ENCODE data around the gene FBXW12. TPM values are rescaled to one million over a fixed set of nuclear protein-coding genes. Genes with fewer than 3 reads are reported as not detected.

Gene FBXW12
- total RNA-seq, 4 donors from 2014 or later, result not detected

DNA sequence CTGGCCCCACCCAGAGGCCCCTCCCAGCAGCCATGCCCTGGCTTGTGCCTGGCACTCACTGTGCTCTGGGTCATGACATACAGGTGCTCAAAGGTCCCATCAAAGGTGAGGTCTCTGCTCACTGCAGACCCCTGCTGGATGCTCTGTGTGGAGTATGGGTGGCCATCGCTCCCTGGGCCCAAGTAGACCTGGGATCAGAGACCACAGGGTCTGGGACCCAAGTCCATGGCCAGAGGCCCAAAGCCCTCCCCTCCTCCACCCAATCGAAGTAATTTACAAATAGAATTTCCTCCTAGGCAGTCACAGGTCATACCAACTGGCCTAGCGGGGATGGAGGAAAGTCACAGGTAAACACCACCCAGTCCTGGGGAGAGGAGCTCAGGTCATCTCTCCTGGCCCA, 50.3 kb downstream of the FBXW12 start:
- no peaks in the 10 kb centered on the region for H3K36me3 ChIP-seq
- no peaks in the 10 kb centered on the region for H3K27me3 ChIP-seq
- TF ChIP-seq, protein P1, sequence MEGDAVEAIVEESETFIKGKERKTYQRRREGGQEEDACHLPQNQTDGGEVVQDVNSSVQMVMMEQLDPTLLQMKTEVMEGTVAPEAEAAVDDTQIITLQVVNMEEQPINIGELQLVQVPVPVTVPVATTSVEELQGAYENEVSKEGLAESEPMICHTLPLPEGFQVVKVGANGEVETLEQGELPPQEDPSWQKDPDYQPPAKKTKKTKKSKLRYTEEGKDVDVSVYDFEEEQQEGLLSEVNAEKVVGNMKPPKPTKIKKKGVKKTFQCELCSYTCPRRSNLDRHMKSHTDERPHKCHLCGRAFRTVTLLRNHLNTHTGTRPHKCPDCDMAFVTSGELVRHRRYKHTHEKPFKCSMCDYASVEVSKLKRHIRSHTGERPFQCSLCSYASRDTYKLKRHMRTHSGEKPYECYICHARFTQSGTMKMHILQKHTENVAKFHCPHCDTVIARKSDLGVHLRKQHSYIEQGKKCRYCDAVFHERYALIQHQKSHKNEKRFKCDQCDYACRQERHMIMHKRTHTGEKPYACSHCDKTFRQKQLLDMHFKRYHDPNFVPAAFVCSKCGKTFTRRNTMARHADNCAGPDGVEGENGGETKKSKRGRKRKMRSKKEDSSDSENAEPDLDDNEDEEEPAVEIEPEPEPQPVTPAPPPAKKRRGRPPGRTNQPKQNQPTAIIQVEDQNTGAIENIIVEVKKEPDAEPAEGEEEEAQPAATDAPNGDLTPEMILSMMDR (IDR thresholded peaks at IDR 0.05 in 4 of 5, conservative IDR thresholded peaks at IDR 0.05 in 1 of 5), result no peak
- no peak for TF ChIP-seq POLR2A (IDR thresholded peaks at IDR 0.05)
- in situ Hi-C loops (cut with MboI; ENCODE audit: low sequenced_read_pairs in 4 of 4), result no loop called here
- no peak overlapping the region for H3K4me3 ChIP-seq
- DNase-seq (no peak), ATAC-seq (no peak)
- H3K9me3 ChIP-seq, result no peaks in the 10 kb centered on the region
- H3K27ac ChIP-seq, result no peak overlapping the region
- H3K4me1 ChIP-seq, result peaks cover 0 to 5% of the 10 kb centered on the region in 2 donors
- intact Hi-C loops (cut with DNase I; ENCODE audit: low total_unique reads), result no loop called here

DNA sequence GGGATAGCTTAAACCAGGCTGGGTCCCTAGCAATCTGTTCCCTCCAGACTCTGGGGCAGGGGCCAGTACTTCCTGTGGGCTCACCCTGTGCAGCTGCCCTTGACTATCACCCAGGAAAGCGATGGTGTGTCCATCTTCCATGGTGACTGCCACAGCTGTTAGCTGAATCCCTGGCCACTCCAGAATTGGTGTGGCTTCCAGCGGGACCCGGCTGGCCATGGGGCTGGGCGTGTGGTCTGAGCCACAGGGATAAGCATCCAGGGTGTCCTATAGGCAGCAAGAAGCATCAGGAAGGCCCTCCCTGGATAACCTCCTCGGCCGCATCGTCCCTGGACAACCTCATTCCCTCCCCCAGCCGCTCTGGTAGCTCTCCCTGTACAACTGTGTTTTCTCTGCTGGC, 50.7 kb downstream of the FBXW12 start:
- H3K9me3 ChIP-seq, result no peaks in the 10 kb centered on the region
- intact Hi-C loops (cut with DNase I; ENCODE audit: low total_unique reads), result no loop called here
- H3K36me3 ChIP-seq, result no peaks in the 10 kb centered on the region
- ATAC-seq, result no peak
- H3K27ac ChIP-seq, result no peak overlapping the region
- no peak overlapping the region for H3K4me3 ChIP-seq
- in situ Hi-C loops (cut with MboI; ENCODE audit: low sequenced_read_pairs in 4 of 4), result no loop called here
- TF ChIP-seq POLR2A (IDR thresholded peaks at IDR 0.05), result no peak
- TF ChIP-seq, protein P1 (IDR thresholded peaks at IDR 0.05 in 4 of 5, conservative IDR thresholded peaks at IDR 0.05 in 1 of 5), result no peak
- H3K27me3 ChIP-seq, result no peaks in the 10 kb centered on the region
- peaks cover 0 to 5% of the 10 kb centered on the region in 2 donors for H3K4me1 ChIP-seq
- DNase-seq, result no peak

DNA sequence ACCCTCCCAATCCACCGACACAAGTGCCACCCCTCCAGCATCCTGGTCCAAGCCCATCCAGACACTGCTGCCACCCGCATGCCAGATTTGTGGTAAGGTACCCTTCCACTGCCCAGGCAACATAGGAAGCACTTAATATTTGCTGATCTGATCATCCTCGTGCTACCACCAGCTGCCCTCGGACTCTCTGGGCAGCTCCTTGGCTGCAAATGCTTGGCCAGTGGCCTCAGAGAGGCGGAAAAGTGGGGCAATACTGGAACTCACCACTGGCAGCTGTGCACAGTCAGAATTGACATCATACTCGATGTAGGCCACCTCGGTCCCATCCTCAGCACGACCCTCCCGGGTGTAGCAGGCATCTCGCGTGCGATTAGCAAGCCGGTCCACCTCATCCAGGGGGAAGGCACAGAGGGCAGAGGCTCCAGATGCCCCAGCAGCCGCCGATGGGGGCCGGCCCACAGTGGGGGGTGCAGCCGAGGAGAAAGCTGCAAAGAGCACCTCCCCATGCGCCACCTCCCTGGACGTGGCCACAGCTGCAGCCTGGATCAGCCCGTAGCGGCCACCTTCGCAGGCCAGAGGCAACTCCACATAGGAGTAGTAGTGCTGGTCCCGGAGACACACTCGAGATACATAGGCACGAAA, 51.3 kb downstream of the FBXW12 start:
- Histone ChIP-seq H3K4me3 (no peak overlapping the region), H3K36me3 (no peaks in the 10 kb centered on the region), H3K27ac (no peak overlapping the region), H3K9me3 (no peaks in the 10 kb centered on the region), H3K27me3 (peaks cover 0 to 4% (median 0%) of the 10 kb centered on the region in 3 donors), H3K4me1 (peaks cover 0 to 5% of the 10 kb centered on the region in 2 donors)
- DNase-seq (no peak), ATAC-seq (no peak)
- in situ Hi-C loops (cut with MboI; ENCODE audit: low sequenced_read_pairs in 4 of 4), result no loop called here
- intact Hi-C loops (cut with DNase I; ENCODE audit: low total_unique reads), result no loop called here
- TF ChIP-seq POLR2A (IDR thresholded peaks at IDR 0.05), result no peak
- TF ChIP-seq, protein P1 (IDR thresholded peaks at IDR 0.05 in 4 of 5, conservative IDR thresholded peaks at IDR 0.05 in 1 of 5), result no peak

DNA sequence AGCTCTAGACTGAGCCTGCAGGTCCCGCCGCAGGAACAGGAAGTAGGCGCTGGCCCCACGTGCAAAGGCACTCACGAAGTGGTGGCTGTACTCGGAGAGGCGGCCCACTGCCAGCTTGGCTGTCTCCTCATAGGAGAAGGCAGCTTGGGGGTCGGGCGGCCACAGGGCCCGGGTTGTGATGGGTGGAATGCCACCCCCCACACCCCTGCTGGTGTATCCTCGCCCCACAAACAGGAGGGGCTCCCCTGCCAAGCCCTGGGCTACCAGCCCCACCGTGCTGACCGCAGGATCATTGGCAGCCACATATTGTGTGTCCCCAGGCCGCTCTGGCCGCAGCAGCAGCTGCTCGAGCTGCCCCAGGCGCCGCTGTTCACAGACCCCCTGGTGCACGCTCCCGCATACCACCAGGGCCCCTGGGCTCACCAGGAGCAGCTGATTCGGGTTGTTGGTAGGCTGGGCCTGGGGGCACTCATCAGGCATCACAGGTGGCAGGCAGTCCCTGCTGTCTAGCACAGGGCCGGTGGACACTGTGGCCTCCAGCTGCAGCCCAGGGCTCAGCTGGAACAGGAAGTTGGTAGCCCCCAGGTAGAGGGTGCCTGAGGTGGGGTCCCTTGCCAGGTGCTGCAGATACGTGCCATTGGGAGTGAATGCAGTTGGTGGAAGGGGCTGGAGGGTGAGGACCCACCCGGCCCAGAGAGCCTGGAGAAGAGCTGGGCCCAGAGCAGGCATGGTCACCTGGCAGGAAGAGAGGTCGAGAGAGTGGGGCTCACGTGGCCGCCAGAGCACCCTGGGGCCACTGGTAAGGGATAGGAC, 52.1 kb downstream of the FBXW12 start:
- intact Hi-C loops (cut with DNase I; ENCODE audit: low total_unique reads) (no loop called here), in situ Hi-C loops (cut with MboI; ENCODE audit: low sequenced_read_pairs in 4 of 4) (no loop called here)
- no peak overlapping the region for H3K27ac ChIP-seq
- no peak for ATAC-seq
- no peaks in the 10 kb centered on the region for H3K9me3 ChIP-seq
- DNase-seq, result no peak
- peaks cover 0 to 10% (median 0%) of the 10 kb centered on the region in 3 donors for H3K27me3 ChIP-seq
- no peaks in the 10 kb centered on the region for H3K36me3 ChIP-seq
- peaks cover 0 to 5% of the 10 kb centered on the region in 2 donors for H3K4me1 ChIP-seq
- no peak overlapping the region for H3K4me3 ChIP-seq
- TF ChIP-seq, protein P1 (IDR thresholded peaks at IDR 0.05 in 4 of 5, conservative IDR thresholded peaks at IDR 0.05 in 1 of 5), result no peak
- TF ChIP-seq POLR2A (IDR thresholded peaks at IDR 0.05), result no peak
